A549 (cell line): ENCODE results near the gene SCIN.

Experiments used
- ESRRA ChIP-seq: fragments of 150-350 bp; IDR thresholded peaks from 2 replicates; pipeline ENCODE4 v1.6.1; 2014; ENCODE audit warnings: mild to moderate bottlenecking, low read length, borderline replicate concordance
- HOXA7 ChIP-seq: fragments of 250-450 bp; sonication (Bioruptor Pico); IDR thresholded peaks from 2 replicates; pipeline ENCODE4 v1.5.0; 2020; ENCODE audit warnings: mild to moderate bottlenecking, moderate library complexity
- KDM1A ChIP-seq: fragments of 200-600 bp; sonication (generic); IDR thresholded peaks from 2 replicates; pipeline ENCODE4 v1.6.1; 2016; ENCODE audit warnings: low read depth, mild to moderate bottlenecking
- MAZ ChIP-seq: fragments of 150-350 bp; IDR thresholded peaks from 2 replicates; pipeline ENCODE4 v1.6.1; 2014; ENCODE audit warnings: antibody characterized with exemption, low read depth, low read length, borderline replicate concordance
- NPAS2 ChIP-seq: fragments of 250-450 bp; sonication (Bioruptor Pico); IDR thresholded peaks from 2 replicates; pipeline ENCODE4 v1.8.0; 2022; ENCODE audit warnings: mild to moderate bottlenecking, moderate library complexity, borderline replicate concordance
- POLR2A ChIP-seq: IDR thresholded peaks from 2 replicates; pipeline ENCODE4 v1.6.1; 2012; ENCODE audit warnings: mild to moderate bottlenecking, low read length
- RCOR1 ChIP-seq: fragments of 150-350 bp; IDR thresholded peaks from 2 replicates; pipeline ENCODE4 v1.6.1; 2014; ENCODE audit warnings: antibody characterized with exemption, low read length, low read depth
- ZFP36 ChIP-seq: fragments of 450-650 bp; IDR thresholded peaks from 2 replicates; pipeline ENCODE4 v1.6.1; 2014; ENCODE audit warnings: borderline replicate concordance; ENCODE audit not compliant: partially characterized antibody
- TF ChIP-seq, protein P1 (sequence below): fragments of >200 bp; sonication (Bioruptor Twin); formaldehyde crosslinking; IDR thresholded peaks from 3 replicates; pipeline ENCODE4 v1.5.1; 2016
- TF ChIP-seq, protein P2 (sequence below): IDR thresholded peaks from 2 replicates; pipeline ENCODE4 v1.6.1; 2012
- TF ChIP-seq, protein P3 (sequence below): IDR thresholded peaks from 2 replicates; pipeline ENCODE4 v1.6.1; 2012

- TF ChIP-seq, protein P1, sequence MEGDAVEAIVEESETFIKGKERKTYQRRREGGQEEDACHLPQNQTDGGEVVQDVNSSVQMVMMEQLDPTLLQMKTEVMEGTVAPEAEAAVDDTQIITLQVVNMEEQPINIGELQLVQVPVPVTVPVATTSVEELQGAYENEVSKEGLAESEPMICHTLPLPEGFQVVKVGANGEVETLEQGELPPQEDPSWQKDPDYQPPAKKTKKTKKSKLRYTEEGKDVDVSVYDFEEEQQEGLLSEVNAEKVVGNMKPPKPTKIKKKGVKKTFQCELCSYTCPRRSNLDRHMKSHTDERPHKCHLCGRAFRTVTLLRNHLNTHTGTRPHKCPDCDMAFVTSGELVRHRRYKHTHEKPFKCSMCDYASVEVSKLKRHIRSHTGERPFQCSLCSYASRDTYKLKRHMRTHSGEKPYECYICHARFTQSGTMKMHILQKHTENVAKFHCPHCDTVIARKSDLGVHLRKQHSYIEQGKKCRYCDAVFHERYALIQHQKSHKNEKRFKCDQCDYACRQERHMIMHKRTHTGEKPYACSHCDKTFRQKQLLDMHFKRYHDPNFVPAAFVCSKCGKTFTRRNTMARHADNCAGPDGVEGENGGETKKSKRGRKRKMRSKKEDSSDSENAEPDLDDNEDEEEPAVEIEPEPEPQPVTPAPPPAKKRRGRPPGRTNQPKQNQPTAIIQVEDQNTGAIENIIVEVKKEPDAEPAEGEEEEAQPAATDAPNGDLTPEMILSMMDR: no peak
- TF ChIP-seq POLR2A (no peak), HOXA7 (CRISPR knock-in tag) (no peak), ZFP36 (no peak), NPAS2 (CRISPR knock-in tag) (no peak), MAZ (no peak), KDM1A (no peak), RCOR1 (no peak), ESRRA (no peak)
- TF ChIP-seq, protein P2, sequence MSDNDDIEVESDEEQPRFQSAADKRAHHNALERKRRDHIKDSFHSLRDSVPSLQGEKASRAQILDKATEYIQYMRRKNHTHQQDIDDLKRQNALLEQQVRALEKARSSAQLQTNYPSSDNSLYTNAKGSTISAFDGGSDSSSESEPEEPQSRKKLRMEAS: no peak
- TF ChIP-seq, protein P3, sequence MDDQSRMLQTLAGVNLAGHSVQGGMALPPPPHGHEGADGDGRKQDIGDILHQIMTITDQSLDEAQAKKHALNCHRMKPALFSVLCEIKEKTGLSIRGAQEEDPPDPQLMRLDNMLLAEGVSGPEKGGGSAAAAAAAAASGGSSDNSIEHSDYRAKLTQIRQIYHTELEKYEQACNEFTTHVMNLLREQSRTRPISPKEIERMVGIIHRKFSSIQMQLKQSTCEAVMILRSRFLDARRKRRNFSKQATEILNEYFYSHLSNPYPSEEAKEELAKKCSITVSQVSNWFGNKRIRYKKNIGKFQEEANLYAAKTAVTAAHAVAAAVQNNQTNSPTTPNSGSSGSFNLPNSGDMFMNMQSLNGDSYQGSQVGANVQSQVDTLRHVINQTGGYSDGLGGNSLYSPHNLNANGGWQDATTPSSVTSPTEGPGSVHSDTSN: no peak
These were observed 75.6 kb downstream of the SCIN start for GRCh38 chr7:12646139-12646538.
